Inflammatory macrophage (primary cell): Measurements from ENCODE around the gene RAC3.

ENCODE experiments used
- DNase-seq, 2 donors: peaks; one replicate each; pipeline ENCODE4 v3.0.0-alpha.2; 2020 to 2022

Gene RAC3

DNA sequence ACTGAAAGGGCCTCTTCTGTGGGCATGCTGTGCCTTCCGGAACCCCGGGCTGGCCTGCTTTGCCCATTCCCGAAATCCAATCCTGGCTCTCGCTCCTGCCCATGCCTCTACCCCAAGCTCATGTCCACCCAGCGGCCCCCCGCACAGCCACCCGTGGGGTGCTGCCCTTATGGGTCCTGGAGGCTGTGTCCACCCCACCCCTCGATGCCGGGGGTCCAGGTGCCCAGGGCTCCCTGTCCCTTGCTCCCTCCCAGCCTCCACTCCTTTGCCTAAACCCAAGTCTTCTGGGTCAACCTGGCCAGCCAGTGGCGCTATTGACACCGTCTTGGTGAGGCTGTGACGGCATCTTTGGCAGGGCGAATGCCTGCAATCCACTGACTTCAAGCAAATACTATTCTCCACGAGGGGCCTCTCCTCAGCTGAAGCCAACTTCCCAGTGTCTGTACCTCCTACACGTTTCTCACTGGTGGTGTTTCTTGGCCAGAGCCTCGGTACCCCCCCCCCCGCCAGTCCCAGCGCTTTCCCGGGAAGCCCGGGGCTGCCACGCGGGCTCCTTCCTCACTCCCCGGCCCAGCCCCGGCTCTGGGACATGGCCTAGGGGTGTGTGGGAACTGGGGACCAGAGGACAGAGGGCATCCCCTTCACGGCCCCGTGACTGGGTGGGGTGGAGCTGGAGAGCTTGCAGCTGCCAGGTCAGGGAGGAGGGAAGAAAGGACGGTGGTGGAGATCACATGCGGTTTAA, 46.3 kb downstream of the RAC3 start:
- DNase-seq: no peak

- DNase-seq: no peak
Measured at GRCh38 chr17:82078433-82078832, 47.0 kb downstream of the RAC3 start.

DNA sequence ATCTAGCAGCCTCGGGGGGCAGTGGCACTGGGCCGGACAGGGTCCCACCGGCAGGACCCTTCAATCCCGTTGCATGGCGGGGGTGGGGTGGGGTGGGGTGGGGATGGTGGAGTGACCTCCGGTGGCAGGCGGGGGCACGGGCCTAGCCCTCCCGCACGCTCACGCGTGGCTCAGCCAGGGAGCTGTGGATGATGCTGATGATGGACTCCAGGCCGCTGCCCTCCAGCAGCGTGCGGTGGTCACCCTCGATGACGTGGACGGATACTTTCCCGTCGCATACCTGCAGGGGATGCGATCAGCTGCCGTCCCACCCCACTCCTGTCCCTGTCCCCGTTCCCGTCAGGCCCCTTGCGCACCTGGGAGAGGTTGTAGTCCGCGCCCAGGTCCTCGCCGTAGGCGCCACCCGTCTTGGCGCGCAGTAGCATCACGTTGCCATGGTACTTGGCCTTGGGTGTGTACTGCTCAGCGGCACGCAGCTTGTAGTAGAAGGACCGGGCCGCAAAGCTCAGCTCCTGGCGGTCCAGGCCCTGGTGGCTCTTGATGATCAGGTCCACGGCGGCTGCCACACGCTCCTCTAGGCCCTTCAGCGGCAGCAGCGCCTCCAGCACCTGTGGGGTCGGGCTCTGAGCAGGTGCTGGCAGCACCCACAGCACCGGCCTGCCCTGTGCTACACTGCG, 47.7 kb downstream of the RAC3 start:
- no peak for DNase-seq

DNA sequence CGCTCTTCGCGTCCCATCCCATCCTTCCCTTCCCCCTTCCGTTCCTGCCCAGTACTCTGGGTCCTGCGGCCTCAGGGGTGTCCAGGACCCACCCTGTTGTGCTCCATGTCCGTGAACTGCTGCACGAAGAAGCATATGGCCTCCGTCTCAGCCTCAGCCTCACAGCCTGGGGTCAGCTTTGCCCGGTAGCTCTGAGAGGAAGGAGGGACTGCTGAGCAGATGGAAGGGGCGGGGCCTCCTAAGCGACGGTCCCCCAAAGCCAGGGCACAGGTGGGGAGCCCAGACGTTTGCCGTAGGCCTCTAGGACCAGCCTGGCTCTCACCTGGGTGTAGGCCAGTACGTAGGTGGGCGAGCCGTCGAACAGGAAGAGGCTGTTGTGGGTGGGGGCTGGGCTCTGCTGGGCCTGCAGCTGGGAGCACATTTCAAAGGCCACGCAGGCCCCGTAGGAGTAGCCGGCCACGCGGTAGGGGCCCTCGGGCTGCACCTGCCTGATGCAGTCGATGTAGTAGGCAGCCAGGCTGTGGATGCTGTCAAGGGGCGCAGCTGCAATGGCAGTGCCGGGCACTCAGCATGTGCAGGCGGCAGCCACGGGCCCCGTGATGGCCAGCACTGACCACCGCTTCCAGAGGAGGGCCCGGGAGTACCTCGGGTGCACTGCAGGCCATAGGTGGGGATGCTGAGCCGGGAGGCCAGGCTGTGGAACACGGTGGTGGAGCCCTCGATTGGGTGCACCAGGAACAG, 48.7 kb downstream of the RAC3 start:
- DNase-seq: no peak

GRCh38 chr17:82080789-82081464, 49.4 kb downstream of the RAC3 start:
- DNase-seq: no peak

- no peak for DNase-seq
Measured at GRCh38 chr17:82081546-82081945, 50.1 kb downstream of the RAC3 start.

DNA sequence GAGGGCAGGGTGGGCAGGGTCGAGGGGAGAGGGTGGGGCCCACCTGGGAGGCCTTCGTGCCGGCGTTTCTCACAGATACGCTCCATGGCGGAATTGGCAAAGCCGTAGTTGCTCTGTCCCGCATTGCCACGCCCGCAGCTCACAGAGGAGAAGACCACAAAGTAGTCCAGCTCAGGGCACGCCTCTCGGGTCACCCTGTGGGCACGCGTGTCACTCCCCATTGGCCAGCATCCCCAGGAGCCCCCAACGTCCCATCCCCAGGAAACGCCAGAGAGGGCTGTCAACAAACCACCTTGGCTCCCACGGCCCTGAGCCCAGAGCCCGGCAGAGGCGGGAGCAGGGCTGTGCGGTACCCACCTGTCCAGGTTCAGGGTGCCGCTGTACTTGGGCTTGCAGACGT, 50.5 kb downstream of the RAC3 start:
- DNase-seq: no peak

GRCh38 chr17:82082456-82082855, 51.0 kb downstream of the RAC3 start:
- no peak for DNase-seq

DNA sequence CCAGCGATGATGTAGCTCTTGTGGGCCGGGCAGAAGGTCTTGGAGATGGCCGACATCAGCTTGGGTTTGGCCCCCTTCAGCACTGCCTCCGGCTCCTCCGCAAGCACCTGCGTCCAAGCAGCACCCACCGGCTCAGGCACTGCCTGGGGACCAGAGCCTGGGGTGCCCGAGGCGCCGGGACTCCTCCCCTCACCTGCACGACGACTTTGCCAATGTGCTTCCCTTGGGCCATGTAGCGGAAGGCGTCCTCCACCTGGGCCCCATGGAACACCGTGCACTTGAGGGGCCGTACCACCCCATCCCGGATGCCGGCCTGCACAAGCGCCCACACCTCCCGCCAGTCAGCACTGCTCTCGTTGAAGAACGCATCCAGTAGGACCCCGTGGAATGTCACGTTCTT, 51.5 kb downstream of the RAC3 start:
- no peak for DNase-seq
